Endothelial cell (in vitro differentiated cells): ENCODE results near the gene STEAP3. TPM values are rescaled to one million over a fixed set of nuclear protein-coding genes. Genes with fewer than 3 reads are reported as not detected.

ENCODE experiments used
- DNase-seq: peaks from one replicate; pipeline ENCODE4 v3.0.0; 2021; ENCODE audit warnings: low spot score
- H3K27ac Mint-ChIP-seq: one replicate; pipeline ENCODE4 v1.8.0; 2021; ENCODE audit warnings: mixed read lengths, inconsistent platforms; ENCODE audit not compliant: unreplicated experiment
- H3K27me3 Mint-ChIP-seq: one replicate; pipeline ENCODE4 v1.8.0; 2021; ENCODE audit warnings: mild to moderate bottlenecking, moderate library complexity, mixed read lengths, inconsistent platforms; ENCODE audit not compliant: unreplicated experiment
- H3K36me3 Mint-ChIP-seq: one replicate; pipeline ENCODE4 v1.8.0; 2021; ENCODE audit warnings: mild to moderate bottlenecking, low read depth, mixed read lengths, inconsistent platforms; ENCODE audit not compliant: unreplicated experiment
- H3K4me1 Mint-ChIP-seq: one replicate; pipeline ENCODE4 v1.8.0; 2021; ENCODE audit warnings: mild to moderate bottlenecking, mixed read lengths, inconsistent platforms; ENCODE audit not compliant: unreplicated experiment
- H3K4me3 Mint-ChIP-seq: one replicate; pipeline ENCODE4 v1.8.0; 2021; ENCODE audit warnings: mild to moderate bottlenecking, mixed read lengths, inconsistent platforms; ENCODE audit not compliant: unreplicated experiment
- H3K9me3 Mint-ChIP-seq: one replicate; pipeline ENCODE4 v1.8.0; 2021; ENCODE audit warnings: mixed read lengths, inconsistent platforms; ENCODE audit not compliant: unreplicated experiment
- total RNA-seq: library from RNA; stranded (reverse); fragmentation: NEBNext Ultra II Directional; extraction: Animal tissue kit (Norgen Biotek cat#: 25700); gene quantifications from one replicate; pipeline ENCODE4 v1.2.1, GENCODE V29; 2021; ENCODE audit not compliant: unreplicated experiment
- TF ChIP-seq, protein P1 (sequence below): fragments of 200-600 bp; sonication (generic); IDR thresholded peaks from one replicate; pipeline ENCODE4 v1.5.0; 2021; ENCODE audit warnings: antibody characterized with exemption; ENCODE audit not compliant: unreplicated experiment

STEAP3 gene
- total RNA-seq, 1 donor from 2014 or later = 17.9 TPM

DNA sequence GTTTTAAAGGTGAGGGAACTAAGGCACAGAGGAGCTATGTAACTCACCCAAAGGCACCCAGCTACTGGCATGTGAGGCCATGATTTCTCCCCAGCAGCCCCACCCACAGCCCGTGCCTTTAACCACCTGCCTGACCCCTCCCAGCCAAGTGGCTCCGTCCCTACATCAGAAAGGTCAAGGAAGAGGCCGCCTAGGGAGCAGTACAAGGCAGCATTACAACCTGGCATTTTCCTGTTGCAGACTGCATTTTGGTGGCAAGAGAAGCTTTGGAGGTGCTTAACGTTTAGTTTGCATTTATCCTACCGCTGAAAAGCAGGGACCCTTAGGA is 17.5 kb downstream of the STEAP3 start:
- no peak overlapping the region for H3K4me3 Mint-ChIP-seq
- H3K27ac Mint-ChIP-seq = no peak overlapping the region
- DNase-seq = no peak
- H3K9me3 Mint-ChIP-seq = no peaks in the 10 kb centered on the region
- peaks cover 7% of the 10 kb centered on the region for H3K36me3 Mint-ChIP-seq
- H3K27me3 Mint-ChIP-seq = peaks cover 2% of the 10 kb centered on the region
- TF ChIP-seq, protein P1, sequence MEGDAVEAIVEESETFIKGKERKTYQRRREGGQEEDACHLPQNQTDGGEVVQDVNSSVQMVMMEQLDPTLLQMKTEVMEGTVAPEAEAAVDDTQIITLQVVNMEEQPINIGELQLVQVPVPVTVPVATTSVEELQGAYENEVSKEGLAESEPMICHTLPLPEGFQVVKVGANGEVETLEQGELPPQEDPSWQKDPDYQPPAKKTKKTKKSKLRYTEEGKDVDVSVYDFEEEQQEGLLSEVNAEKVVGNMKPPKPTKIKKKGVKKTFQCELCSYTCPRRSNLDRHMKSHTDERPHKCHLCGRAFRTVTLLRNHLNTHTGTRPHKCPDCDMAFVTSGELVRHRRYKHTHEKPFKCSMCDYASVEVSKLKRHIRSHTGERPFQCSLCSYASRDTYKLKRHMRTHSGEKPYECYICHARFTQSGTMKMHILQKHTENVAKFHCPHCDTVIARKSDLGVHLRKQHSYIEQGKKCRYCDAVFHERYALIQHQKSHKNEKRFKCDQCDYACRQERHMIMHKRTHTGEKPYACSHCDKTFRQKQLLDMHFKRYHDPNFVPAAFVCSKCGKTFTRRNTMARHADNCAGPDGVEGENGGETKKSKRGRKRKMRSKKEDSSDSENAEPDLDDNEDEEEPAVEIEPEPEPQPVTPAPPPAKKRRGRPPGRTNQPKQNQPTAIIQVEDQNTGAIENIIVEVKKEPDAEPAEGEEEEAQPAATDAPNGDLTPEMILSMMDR = no peak
- no peaks in the 10 kb centered on the region for H3K4me1 Mint-ChIP-seq

DNA sequence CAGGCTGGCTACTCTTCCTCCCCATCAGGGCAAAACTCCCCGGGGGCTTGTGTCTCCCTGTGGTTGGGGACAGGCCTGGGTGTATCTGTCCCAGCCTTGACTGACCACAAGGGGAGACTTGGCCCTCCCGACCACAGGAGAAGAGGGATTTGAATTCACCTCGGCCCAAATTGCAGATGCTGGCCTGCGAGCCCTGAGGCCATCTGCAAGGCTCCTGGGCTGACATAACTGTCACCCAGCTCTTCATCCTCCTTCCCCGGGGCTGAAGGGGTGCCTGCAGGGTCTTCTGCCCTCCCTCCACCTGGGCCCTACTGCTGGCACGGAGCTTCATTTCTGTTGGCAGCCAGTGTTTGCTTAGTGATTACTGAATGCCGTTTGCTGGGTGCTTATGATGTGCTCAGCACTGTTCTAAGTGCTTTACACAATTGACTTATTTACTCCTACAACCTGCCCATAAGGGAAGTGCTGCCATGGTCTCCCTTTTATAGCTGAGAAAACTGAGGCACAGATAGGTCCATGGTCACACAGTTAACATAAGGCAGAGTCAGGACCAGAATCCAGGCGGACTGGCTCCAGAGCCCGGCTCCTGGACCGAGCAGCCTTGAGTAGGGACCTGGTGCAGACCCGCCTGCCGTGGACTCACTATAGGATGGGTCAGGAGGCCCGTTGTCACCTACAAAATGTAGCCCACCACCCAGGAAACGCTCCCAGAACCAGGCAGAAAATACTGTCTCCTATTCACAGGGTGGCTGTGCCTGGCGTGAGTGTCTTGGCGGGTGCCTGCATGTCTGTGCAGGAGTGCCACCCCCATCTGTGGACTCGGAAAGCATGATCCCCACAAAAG is 18.9 kb downstream of the STEAP3 start:
- DNase-seq = no peak
- no peak overlapping the region for H3K4me3 Mint-ChIP-seq
- H3K9me3 Mint-ChIP-seq = no peaks in the 10 kb centered on the region
- TF ChIP-seq, protein P1 = no peak
- peaks cover 3% of the 10 kb centered on the region for H3K27me3 Mint-ChIP-seq
- H3K4me1 Mint-ChIP-seq = no peaks in the 10 kb centered on the region
- H3K27ac Mint-ChIP-seq = no peak overlapping the region
- H3K36me3 Mint-ChIP-seq = peaks cover 15% of the 10 kb centered on the region

DNA sequence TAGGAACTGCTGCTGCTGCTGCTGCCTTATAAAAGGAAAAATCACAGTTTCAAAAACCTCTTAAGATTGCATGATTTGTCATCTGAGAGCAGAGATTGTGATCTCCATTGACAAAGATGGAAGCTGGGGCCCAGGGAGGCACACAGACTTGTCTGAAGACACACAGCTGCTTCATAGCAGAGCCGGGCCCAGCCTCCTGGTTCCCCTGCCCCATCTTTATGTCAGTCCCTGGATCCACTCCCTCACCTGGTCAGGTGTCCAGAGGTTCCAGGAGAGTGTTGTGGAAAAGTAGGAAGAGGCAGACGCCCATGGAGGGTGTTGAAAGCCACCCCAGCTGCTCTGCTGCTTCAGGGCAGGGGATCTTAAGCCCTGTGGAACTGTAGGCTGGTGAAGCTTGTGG is 20.0 kb downstream of the STEAP3 start:
- Mint-ChIP-seq H3K4me1 (no peaks in the 10 kb centered on the region), H3K36me3 (peaks cover 22% of the 10 kb centered on the region), H3K4me3 (no peak overlapping the region), H3K27ac (no peak overlapping the region), H3K9me3 (no peaks in the 10 kb centered on the region), H3K27me3 (peaks cover 2% of the 10 kb centered on the region)
- TF ChIP-seq, protein P1 = no peak
- DNase-seq = no peak

DNA sequence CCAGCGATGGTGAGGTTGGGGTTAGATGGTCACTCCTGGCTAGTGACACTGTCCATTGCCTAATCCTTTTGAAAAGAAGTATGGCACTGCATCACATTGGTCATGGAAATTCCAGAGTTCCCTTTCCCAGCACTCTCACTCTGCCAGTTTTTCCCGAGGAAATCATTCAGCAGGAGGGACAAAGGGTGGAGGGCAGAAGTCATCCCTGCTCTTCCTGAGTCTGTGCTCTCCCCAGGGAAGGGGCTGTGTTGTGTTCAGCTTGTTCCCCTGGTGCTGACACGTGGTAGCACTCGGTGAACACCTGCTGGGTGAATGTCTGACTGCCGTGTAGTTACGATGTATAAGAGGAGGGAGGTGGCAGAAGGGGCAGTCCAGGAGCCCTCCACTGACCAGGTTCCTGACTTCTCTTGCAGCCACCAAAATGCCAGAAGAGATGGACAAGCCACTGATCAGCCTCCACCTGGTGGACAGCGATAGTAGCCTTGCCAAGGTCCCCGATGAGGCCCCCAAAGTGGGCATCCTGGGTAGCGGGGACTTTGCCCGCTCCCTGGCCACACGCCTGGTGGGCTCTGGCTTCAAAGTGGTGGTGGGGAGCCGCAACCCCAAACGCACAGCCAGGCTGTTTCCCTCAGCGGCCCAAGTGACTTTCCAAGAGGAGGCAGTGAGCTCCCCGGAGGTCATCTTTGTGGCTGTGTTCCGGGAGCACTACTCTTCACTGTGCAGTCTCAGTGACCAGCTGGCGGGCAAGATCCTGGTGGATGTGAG is 21.6 kb downstream of the STEAP3 start:
- TF ChIP-seq, protein P1 = no peak
- DNase-seq = no peak
- peaks cover 26% of the 10 kb centered on the region for H3K36me3 Mint-ChIP-seq
- H3K4me1 Mint-ChIP-seq = no peaks in the 10 kb centered on the region
- H3K4me3 Mint-ChIP-seq = no peak overlapping the region
- peaks cover 2% of the 10 kb centered on the region for H3K27me3 Mint-ChIP-seq
- H3K9me3 Mint-ChIP-seq = no peaks in the 10 kb centered on the region
- no peak overlapping the region for H3K27ac Mint-ChIP-seq

DNA sequence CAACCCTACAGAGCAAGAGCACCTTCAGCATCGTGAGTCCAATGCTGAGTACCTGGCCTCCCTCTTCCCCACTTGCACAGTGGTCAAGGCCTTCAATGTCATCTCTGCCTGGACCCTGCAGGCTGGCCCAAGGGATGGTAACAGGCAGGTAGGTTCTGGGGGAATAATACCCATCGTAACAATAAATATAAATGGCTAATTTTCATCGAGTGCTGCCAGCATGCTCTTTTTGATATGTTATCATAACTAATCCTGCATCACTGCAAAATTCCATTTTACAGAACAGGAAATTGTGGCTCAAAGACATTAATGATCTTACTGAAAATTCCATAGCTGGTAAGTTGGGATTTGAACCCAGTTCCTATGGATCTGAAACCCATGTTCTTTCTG is 22.2 kb downstream of the STEAP3 start:
- TF ChIP-seq, protein P1 = no peak
- DNase-seq = no peak
- Mint-ChIP-seq H3K36me3 (peaks cover 26% of the 10 kb centered on the region), H3K27me3 (peaks cover 2% of the 10 kb centered on the region), H3K4me3 (no peak overlapping the region), H3K9me3 (no peaks in the 10 kb centered on the region), H3K4me1 (no peaks in the 10 kb centered on the region), H3K27ac (no peak overlapping the region)
